ENCODE data around the gene WDR64. TPM values are rescaled to one million over a fixed set of nuclear protein-coding genes. Genes with fewer than 3 reads are reported as not detected.

The WDR64 gene
- total and polyA plus RNA-seq, 8 donors: not detected

- ATAC-seq: no peak
- DNase-seq: no peak
- H3K27ac ChIP-seq: no peak overlapping the region
- no peak for FAIRE-seq
- H3K27me3 ChIP-seq: no peaks in the 10 kb centered on the region
- no peak overlapping the region for H3K4me3 ChIP-seq
- no peaks in the 10 kb centered on the region for H3K36me3 ChIP-seq
- intact Hi-C loops (cut with DNase I): no loop called here
- TF ChIP-seq CTCF (IDR thresholded peaks at IDR 0.05): no peak
- H3K4me1 ChIP-seq: no peaks in the 10 kb centered on the region
- H3K9me3 ChIP-seq: no peaks in the 10 kb centered on the region
Measured at GRCh38 chr1:241630005-241630404, 22.1 kb upstream of the WDR64 start.

- Histone ChIP-seq H3K36me3 (no peaks in the 10 kb centered on the region), H3K4me1 (no peaks in the 10 kb centered on the region), H3K27me3 (no peaks in the 10 kb centered on the region), H3K4me3 (no peak overlapping the region), H3K27ac (no peak overlapping the region), H3K9me3 (no peaks in the 10 kb centered on the region)
- intact Hi-C loops (cut with DNase I): no loop called here
- no peak for FAIRE-seq
- TF ChIP-seq CTCF (IDR thresholded peaks at IDR 0.05): no peak
- DNase-seq: no peak
- WGBS, 2 donors: 89 to 92% methylated on average over 1 of the region's 1 CpG
- no peak for ATAC-seq
Measured at GRCh38 chr1:241630476-241630875, 21.6 kb upstream of the WDR64 start.

GRCh38 chr1:241630899-241631298 lies 21.2 kb upstream of the WDR64 start:
- Histone ChIP-seq H3K36me3 (no peaks in the 10 kb centered on the region), H3K4me3 (no peak overlapping the region), H3K27me3 (no peaks in the 10 kb centered on the region), H3K4me1 (no peaks in the 10 kb centered on the region), H3K27ac (no peak overlapping the region), H3K9me3 (no peaks in the 10 kb centered on the region)
- WGBS, 2 donors: 96 to 98% methylated on average over 2 of the region's 2 CpGs
- ATAC-seq (no peak), FAIRE-seq (no peak), DNase-seq (no peak)
- intact Hi-C loops (cut with DNase I): no loop called here
- no peak for TF ChIP-seq CTCF (IDR thresholded peaks at IDR 0.05)

- no peaks in the 10 kb centered on the region for H3K27me3 ChIP-seq
- H3K9me3 ChIP-seq: no peaks in the 10 kb centered on the region
- intact Hi-C loops (cut with DNase I): no loop called here
- 52 to 54% methylated on average over 5 of the region's 5 CpGs for WGBS, 2 donors
- TF ChIP-seq CTCF (IDR thresholded peaks at IDR 0.05): no peak
- no peak overlapping the region for H3K27ac ChIP-seq
- H3K4me3 ChIP-seq: no peak overlapping the region
- ATAC-seq: no peak
- DNase-seq: no peak
- no peaks in the 10 kb centered on the region for H3K4me1 ChIP-seq
- FAIRE-seq: no peak
- no peaks in the 10 kb centered on the region for H3K36me3 ChIP-seq
Measured at GRCh38 chr1:241631674-241632073, 20.4 kb upstream of the WDR64 start.

GRCh38 chr1:241632987-241633386 lies 19.1 kb upstream of the WDR64 start:
- 81 to 84% methylated on average over 3 of the region's 3 CpGs for WGBS, 2 donors
- H3K27me3 ChIP-seq: no peaks in the 10 kb centered on the region

More at GRCh38 chr1:241632987-241633386, 19.1 kb upstream of the WDR64 start:
- Histone ChIP-seq H3K27ac (no peak overlapping the region), H3K36me3 (no peaks in the 10 kb centered on the region), H3K4me3 (no peak overlapping the region), H3K9me3 (no peaks in the 10 kb centered on the region), H3K4me1 (peaks cover 0 to 4% (median 0%) of the 10 kb centered on the region in 3 donors)
- intact Hi-C loops (cut with DNase I): no loop called here
- no peak for FAIRE-seq
- no peak for ATAC-seq
- no peak for TF ChIP-seq CTCF (IDR thresholded peaks at IDR 0.05)
- DNase-seq: no peak

Measured in pancreas (tissue), 10 donors.